Tibial artery (tissue), 4 donors: Measurements from ENCODE around the gene C1QTNF8.

Source experiments
- DNase-seq, 2 donors: peaks; one replicate each; pipeline ENCODE4 v3.0.0-alpha.2; 2019
- H3K27ac ChIP-seq, 2 donors: fragments of 200-600 bp; sonication (generic) in 1 of 2; 1 replicate in 1 of 2; 2 replicates in 1 of 2; pipeline ENCODE4 v1.5.1; 2018 to 2019; ENCODE audit warnings: mild to moderate bottlenecking in 1 of 2
- H3K27me3 ChIP-seq, 2 donors: fragments of 200-600 bp; sonication (generic) in 1 of 2; one replicate each; pipeline versions ENCODE4 v1.5.1 to v1.6.0; 2016 to 2019
- H3K36me3 ChIP-seq, 3 donors: fragments of 200-600 bp; sonication (generic) in 2 of 3; one replicate each; pipeline ENCODE4 v1.5.1; 2016 to 2019; ENCODE audit warnings: mild to moderate bottlenecking in 2 of 3
- H3K4me1 ChIP-seq, 4 donors: fragments of 200-600 bp; sonication (generic) in 2 of 4; 1 replicate in 3 of 4; 2 replicates in 1 of 4; pipeline ENCODE4 v1.5.1; 2016 to 2019
- H3K4me3 ChIP-seq, 2 donors: fragments of 200-600 bp; sonication (generic) in 1 of 2; 1 replicate in 1 of 2; 2 replicates in 1 of 2; pipeline ENCODE4 v1.5.1; 2018 to 2019; ENCODE audit warnings: mild to moderate bottlenecking in 2 of 2
- H3K9me3 ChIP-seq, 3 donors: fragments of 200-600 bp; sonication (generic) in 1 of 3; one replicate each; pipeline ENCODE4 v1.5.1; 2016 to 2019
- CTCF ChIP-seq, 2 experiments: fragments of 200-600 bp in 1 of 2; fragments of 450-650 bp in 1 of 2; IDR thresholded peaks; one replicate each; pipeline ENCODE4 v1.5.1; 2017 to 2019; ENCODE audit warnings: antibody characterized with exemption in 2 of 2, mild to moderate bottlenecking in 1 of 2, moderate library complexity in 1 of 2
- intact Hi-C: fragments of 100-400 bp; cut with DNase I; formaldehyde crosslinking; loops from one replicate; pipeline ENCODE4 v1.15.0; 2023; ENCODE audit warnings: low total_unique reads

C1QTNF8 gene

GRCh38 chr16:1122398-1122765 lies 26.3 kb upstream of the C1QTNF8 start:
- no peaks in the 10 kb centered on the region for H3K36me3 ChIP-seq
- no peaks in the 10 kb centered on the region for H3K9me3 ChIP-seq
- intact Hi-C loops, result no loop called here
- H3K4me3 ChIP-seq, result no peak overlapping the region
- peaks cover 0 to 78% of the 10 kb centered on the region in 2 donors for H3K27me3 ChIP-seq
- H3K27ac ChIP-seq, result no peak overlapping the region
- DNase-seq, result no peak
- peaks cover 0 to 4% (median 0%) of the 10 kb centered on the region in 4 donors for H3K4me1 ChIP-seq
- no peak for TF ChIP-seq CTCF (IDR thresholded peaks at IDR 0.05)

GRCh38 chr16:1121601-1122397 lies 25.8 kb upstream of the C1QTNF8 start:
- no peak overlapping the region for H3K27ac ChIP-seq
- no peaks in the 10 kb centered on the region for H3K9me3 ChIP-seq
- intact Hi-C loops, result no loop called here
- H3K27me3 ChIP-seq, result peaks cover 0 to 80% of the 10 kb centered on the region in 2 donors
- peaks cover 0 to 4% (median 0%) of the 10 kb centered on the region in 4 donors for H3K4me1 ChIP-seq
- no peak for TF ChIP-seq CTCF (IDR thresholded peaks at IDR 0.05)
- no peak overlapping the region for H3K4me3 ChIP-seq
- no peaks in the 10 kb centered on the region for H3K36me3 ChIP-seq
- no peak for DNase-seq

- peaks cover 0 to 80% of the 10 kb centered on the region in 2 donors for H3K27me3 ChIP-seq
- intact Hi-C loops, result no loop called here
- no peak for TF ChIP-seq CTCF (IDR thresholded peaks at IDR 0.05)
Observed at GRCh38 chr16:1121009-1121408, 25.0 kb upstream of the C1QTNF8 start.

GRCh38 chr16:1120577-1120941 lies 24.5 kb upstream of the C1QTNF8 start:
- Histone ChIP-seq H3K4me1 (peaks cover 0 to 4% (median 0%) of the 10 kb centered on the region in 4 donors), H3K4me3 (no peak overlapping the region), H3K9me3 (no peaks in the 10 kb centered on the region), H3K36me3 (no peaks in the 10 kb centered on the region), H3K27me3 (peaks cover 0 to 79% of the 10 kb centered on the region in 2 donors), H3K27ac (no peak overlapping the region)
- intact Hi-C loops, result no loop called here
- TF ChIP-seq CTCF (IDR thresholded peaks at IDR 0.05), result no peak
- no peak for DNase-seq

More at GRCh38 chr16:1121009-1121408, 25.0 kb upstream of the C1QTNF8 start:
- no peaks in the 10 kb centered on the region for H3K9me3 ChIP-seq
- no peak overlapping the region for H3K4me3 ChIP-seq
- no peaks in the 10 kb centered on the region for H3K36me3 ChIP-seq
- no peak for DNase-seq
- no peak overlapping the region for H3K27ac ChIP-seq
- H3K4me1 ChIP-seq, result peaks cover 0 to 4% (median 0%) of the 10 kb centered on the region in 4 donors

- intact Hi-C loops, result no loop called here
- no peaks in the 10 kb centered on the region for H3K36me3 ChIP-seq
- H3K4me3 ChIP-seq, result no peak overlapping the region
- no peak overlapping the region for H3K27ac ChIP-seq
- no peak for TF ChIP-seq CTCF (IDR thresholded peaks at IDR 0.05)
- H3K4me1 ChIP-seq, result no peaks in the 10 kb centered on the region
- peaks cover 0 to 79% of the 10 kb centered on the region in 2 donors for H3K27me3 ChIP-seq
- H3K9me3 ChIP-seq, result no peaks in the 10 kb centered on the region
- DNase-seq, result no peak
Observed at GRCh38 chr16:1119766-1120576, 23.9 kb upstream of the C1QTNF8 start.
